ENCODE results near the gene FAM118A. TPM values are rescaled to one million over a fixed set of nuclear protein-coding genes. Genes with fewer than 3 reads are reported as not detected.
"Not testable (repeated sequence)": the region's sequence is repeated elsewhere in the genome, so short reads cannot be mapped to it uniquely, and the experiment has no call there.

FAM118A gene
- polyA plus RNA-seq, 3 donors: 20.0 to 423 (median 27.9) TPM

DNA sequence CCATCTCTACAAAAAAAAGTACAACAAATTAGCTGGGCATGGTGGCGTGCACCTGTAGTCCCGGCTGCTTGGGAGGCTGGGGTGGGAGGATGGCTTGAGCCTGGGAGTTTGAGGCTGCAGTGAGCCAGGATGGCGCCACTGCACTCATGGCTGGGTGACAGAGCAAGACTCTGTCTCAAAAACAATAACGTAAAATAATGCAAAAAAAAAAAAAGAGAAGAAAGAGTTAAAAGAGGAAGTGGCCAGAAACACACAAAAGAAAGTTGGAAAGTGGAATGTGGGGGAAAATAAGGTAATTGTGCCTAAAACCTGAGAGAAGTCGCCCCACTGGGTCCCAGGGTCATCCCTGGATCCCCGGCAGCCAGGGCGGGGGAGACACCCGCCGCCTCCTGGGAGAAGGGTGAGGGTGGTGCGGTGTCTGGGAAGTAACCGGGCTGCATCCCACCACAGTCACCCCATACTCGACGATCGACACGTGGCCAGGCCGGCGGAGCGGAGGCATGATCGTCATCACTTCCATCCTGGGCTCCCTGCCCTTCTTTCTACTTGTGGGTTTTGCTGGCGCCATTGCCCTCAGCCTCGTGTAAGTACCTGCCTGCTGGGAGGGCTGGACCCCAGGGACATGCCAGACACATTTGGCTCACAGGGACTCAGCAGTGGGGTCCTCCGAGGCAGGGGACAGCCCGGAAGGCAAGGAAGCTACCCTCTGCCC is 16.8 kb upstream of the FAM118A start:
- peaks cover 77 to 85% of the 10 kb centered on the region in 2 donors for H3K4me1 ChIP-seq (ENCODE audit: control insufficient read depth in 1 of 2, insufficient read depth in 2 of 2, low read length in 2 of 2)
- H3K9me3 ChIP-seq (replicated peaks in 1 of 2; ENCODE audit: control insufficient read depth in 1 of 2, insufficient read depth in 1 of 2, low read length in 2 of 2): no peaks in the 10 kb centered on the region
- TF ChIP-seq, protein P1, sequence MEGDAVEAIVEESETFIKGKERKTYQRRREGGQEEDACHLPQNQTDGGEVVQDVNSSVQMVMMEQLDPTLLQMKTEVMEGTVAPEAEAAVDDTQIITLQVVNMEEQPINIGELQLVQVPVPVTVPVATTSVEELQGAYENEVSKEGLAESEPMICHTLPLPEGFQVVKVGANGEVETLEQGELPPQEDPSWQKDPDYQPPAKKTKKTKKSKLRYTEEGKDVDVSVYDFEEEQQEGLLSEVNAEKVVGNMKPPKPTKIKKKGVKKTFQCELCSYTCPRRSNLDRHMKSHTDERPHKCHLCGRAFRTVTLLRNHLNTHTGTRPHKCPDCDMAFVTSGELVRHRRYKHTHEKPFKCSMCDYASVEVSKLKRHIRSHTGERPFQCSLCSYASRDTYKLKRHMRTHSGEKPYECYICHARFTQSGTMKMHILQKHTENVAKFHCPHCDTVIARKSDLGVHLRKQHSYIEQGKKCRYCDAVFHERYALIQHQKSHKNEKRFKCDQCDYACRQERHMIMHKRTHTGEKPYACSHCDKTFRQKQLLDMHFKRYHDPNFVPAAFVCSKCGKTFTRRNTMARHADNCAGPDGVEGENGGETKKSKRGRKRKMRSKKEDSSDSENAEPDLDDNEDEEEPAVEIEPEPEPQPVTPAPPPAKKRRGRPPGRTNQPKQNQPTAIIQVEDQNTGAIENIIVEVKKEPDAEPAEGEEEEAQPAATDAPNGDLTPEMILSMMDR (IDR thresholded peaks at IDR 0.05): no peak
- no peak overlapping the region for H3K9ac ChIP-seq (ENCODE audit: insufficient read depth, low read length, poor library complexity, severe bottlenecking)
- H3K36me3 ChIP-seq (replicated peaks in 1 of 2; ENCODE audit: control insufficient read depth in 1 of 2, insufficient read depth in 2 of 2, low read length in 2 of 2): no peaks in the 10 kb centered on the region
- 45% methylated on average over 9 of the region's 23 CpGs for WGBS (ENCODE audit: insufficient coverage)
- peak overlapping the region; percentile 0 to 72 for H3K4me3 Mint-ChIP-seq
- H3K79me2 ChIP-seq (ENCODE audit: insufficient read depth, low read length): no peaks in the 10 kb centered on the region
- H3K4me3 ChIP-seq (replicated peaks in 1 of 3; ENCODE audit: low read depth in 2 of 3, low read length in 3 of 3): peak overlapping the region in 1 of 3 experiments; percentile 27
- peak overlapping the region; percentile 64 to 65 for H3K27ac ChIP-seq (ENCODE audit: low read depth in 1 of 2, low read length in 2 of 2)
- H3K27me3 ChIP-seq (ENCODE audit: control insufficient read depth in 2 of 2, insufficient read depth in 2 of 2, low read length in 2 of 2): no peaks in the 10 kb centered on the region
- H3K36me3 Mint-ChIP-seq: no peaks in the 10 kb centered on the region
- H2AFZ ChIP-seq (ENCODE audit: insufficient read depth, low read depth, low read length, poor library complexity, severe bottlenecking): peak overlapping the region; percentile 55
- intact Hi-C loops (cut with micrococcal nuclease): no loop called here
- H3K4me1 Mint-ChIP-seq: peaks cover 29% of the 10 kb centered on the region
- no peaks in the 10 kb centered on the region for H4K20me1 ChIP-seq (ENCODE audit: insufficient read depth, low read length)
- H3K9me3 Mint-ChIP-seq: peaks cover 0 to 5% (median 0%) of the 10 kb centered on the region in 7 donors
- peak overlapping the region in 3 of 7 donors; percentile 26 to 89 (median 75) for H3K27ac Mint-ChIP-seq
- peak overlapping the region; percentile 1 for H3K4me2 ChIP-seq (replicated peaks; ENCODE audit: extremely low read depth, low read length, poor library complexity, severe bottlenecking)
- no peaks in the 10 kb centered on the region for H3K27me3 Mint-ChIP-seq (ENCODE audit: low read depth in 3 of 3)
- peak; percentile 48 to 57 (median 53) for DNase-seq

DNA sequence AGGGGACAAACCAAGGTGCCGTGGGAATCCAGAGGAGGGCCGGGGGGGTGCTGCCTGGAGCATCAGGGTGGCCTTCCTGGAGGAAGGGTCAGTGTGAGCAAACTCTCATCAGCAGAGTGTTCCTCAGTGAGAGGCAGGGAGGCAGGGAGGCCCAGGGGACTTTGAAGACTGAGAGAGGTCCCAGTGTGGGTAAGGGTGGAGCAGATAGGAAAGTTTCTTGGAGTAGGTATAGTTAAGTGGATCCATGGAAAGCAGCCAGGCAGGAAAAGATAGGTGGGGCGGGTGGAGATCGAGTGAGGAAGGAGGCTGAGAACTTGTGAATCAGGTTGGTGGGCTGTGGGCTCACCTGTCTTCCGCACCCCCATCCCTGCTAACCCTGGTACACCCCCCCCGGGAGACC is 15.7 kb upstream of the FAM118A start:
- peak overlapping the region in 1 of 2 donors; percentile 44 for H3K4me3 Mint-ChIP-seq
- H3K27ac Mint-ChIP-seq: peak overlapping the region in 3 of 7 donors; percentile 26 to 50 (median 50)
- H3K9me3 Mint-ChIP-seq: peaks cover 0 to 5% (median 0%) of the 10 kb centered on the region in 7 donors
- intact Hi-C loops (cut with micrococcal nuclease): no loop called here
- Histone ChIP-seq H3K4me2 (replicated peaks; ENCODE audit: extremely low read depth, low read length, poor library complexity, severe bottlenecking) (no peak overlapping the region), H3K4me3 (replicated peaks in 1 of 3; ENCODE audit: low read depth in 2 of 3, low read length in 3 of 3) (no peak overlapping the region), H3K36me3 (replicated peaks in 1 of 2; ENCODE audit: control insufficient read depth in 1 of 2, insufficient read depth in 2 of 2, low read length in 2 of 2) (no peaks in the 10 kb centered on the region), H3K27ac (ENCODE audit: low read depth in 1 of 2, low read length in 2 of 2) (no peak overlapping the region), H3K9me3 (replicated peaks in 1 of 2; ENCODE audit: control insufficient read depth in 1 of 2, insufficient read depth in 1 of 2, low read length in 2 of 2) (no peaks in the 10 kb centered on the region), H3K79me2 (ENCODE audit: insufficient read depth, low read length) (no peaks in the 10 kb centered on the region), H3K4me1 (ENCODE audit: control insufficient read depth in 1 of 2, insufficient read depth in 2 of 2, low read length in 2 of 2) (peaks cover 66 to 77% of the 10 kb centered on the region in 2 donors), H2AFZ (ENCODE audit: insufficient read depth, low read depth, low read length, poor library complexity, severe bottlenecking) (no peak overlapping the region), H4K20me1 (ENCODE audit: insufficient read depth, low read length) (no peaks in the 10 kb centered on the region), H3K27me3 (ENCODE audit: control insufficient read depth in 2 of 2, insufficient read depth in 2 of 2, low read length in 2 of 2) (no peaks in the 10 kb centered on the region), H3K9ac (ENCODE audit: insufficient read depth, low read length, poor library complexity, severe bottlenecking) (no peak overlapping the region)
- H3K36me3 Mint-ChIP-seq: peaks cover 0 to 3% of the 10 kb centered on the region in 2 donors
- TF ChIP-seq, protein P1 (IDR thresholded peaks at IDR 0.05): no peak
- H3K4me1 Mint-ChIP-seq: peaks cover 32% of the 10 kb centered on the region
- DNase-seq: no peak
- H3K27me3 Mint-ChIP-seq (ENCODE audit: low read depth in 3 of 3): peaks cover 0 to 4% (median 3%) of the 10 kb centered on the region in 3 donors
- WGBS (ENCODE audit: insufficient coverage): 95% methylated on average over 3 of the region's 6 CpGs

GRCh38 chr22:45295004-45295403 is 14.7 kb upstream of the FAM118A start:
- H3K27ac ChIP-seq (ENCODE audit: low read depth in 1 of 2, low read length in 2 of 2); H3K4me3 ChIP-seq (replicated peaks in 1 of 3; ENCODE audit: low read depth in 2 of 3, low read length in 3 of 3); H4K20me1 ChIP-seq (ENCODE audit: insufficient read depth, low read length); H3K4me2 ChIP-seq (replicated peaks; ENCODE audit: extremely low read depth, low read length, poor library complexity, severe bottlenecking); H3K27ac Mint-ChIP-seq; H3K27me3 ChIP-seq (ENCODE audit: control insufficient read depth in 2 of 2, insufficient read depth in 2 of 2, low read length in 2 of 2); H2AFZ ChIP-seq (ENCODE audit: insufficient read depth, low read depth, low read length, poor library complexity, severe bottlenecking); H3K4me3 Mint-ChIP-seq; H3K9me3 Mint-ChIP-seq; H3K27me3 Mint-ChIP-seq (ENCODE audit: low read depth in 3 of 3); H3K36me3 Mint-ChIP-seq; H3K9ac ChIP-seq (ENCODE audit: insufficient read depth, low read length, poor library complexity, severe bottlenecking); intact Hi-C loops (cut with micrococcal nuclease); DNase-seq; H3K79me2 ChIP-seq (ENCODE audit: insufficient read depth, low read length); H3K36me3 ChIP-seq (replicated peaks in 1 of 2; ENCODE audit: control insufficient read depth in 1 of 2, insufficient read depth in 2 of 2, low read length in 2 of 2); H3K9me3 ChIP-seq (replicated peaks in 1 of 2; ENCODE audit: control insufficient read depth in 1 of 2, insufficient read depth in 1 of 2, low read length in 2 of 2): not testable (repeated sequence)
- 94% methylated on average over 5 of the region's 6 CpGs for WGBS (ENCODE audit: insufficient coverage)
- H3K4me1 ChIP-seq (ENCODE audit: control insufficient read depth in 1 of 2, insufficient read depth in 2 of 2, low read length in 2 of 2): peaks cover 57 to 69% of the 10 kb centered on the region in 2 donors
- H3K4me1 Mint-ChIP-seq: peaks cover 33% of the 10 kb centered on the region

Measured in CD14-positive monocyte (primary cell).